ENCODE data around the gene COL8A1.

GRCh38 chr3:99809565-99809964, 171.2 kb downstream of the COL8A1 start:
- no peak for TF ChIP-seq CTCF (IDR thresholded peaks at IDR 0.05)
- TF ChIP-seq FOXJ3 (CRISPR knock-in tag; IDR thresholded peaks at IDR 0.05; ENCODE audit: borderline replicate concordance), result no peak
- TF ChIP-seq HMGXB4 (CRISPR knock-in tag; IDR thresholded peaks at IDR 0.05), result no peak
- no peak for TF ChIP-seq IRF2 (CRISPR knock-in tag; IDR thresholded peaks at IDR 0.05; ENCODE audit: borderline replicate concordance, low read depth)
- TF ChIP-seq NFATC4 (CRISPR knock-in tag; IDR thresholded peaks at IDR 0.05), result no peak
- TF ChIP-seq CREB1 (CRISPR knock-in tag; IDR thresholded peaks at IDR 0.05), result no peak
- no peak for TF ChIP-seq NR1H2 (CRISPR knock-in tag; IDR thresholded peaks at IDR 0.05)
- no peak for TF ChIP-seq ESRRA (CRISPR knock-in tag; IDR thresholded peaks at IDR 0.05; ENCODE audit: borderline replicate concordance)
- TF ChIP-seq ZNF219 (CRISPR knock-in tag; IDR thresholded peaks at IDR 0.05; ENCODE audit: borderline replicate concordance), result no peak
- TF ChIP-seq MLX (CRISPR knock-in tag; IDR thresholded peaks at IDR 0.05), result no peak

Measured in WTC11 (cell line).